ENCODE measurements around the gene PLAU.
A peak's percentile ranks its signal among the peaks of the same experiment; 100 is the strongest.

PLAU gene

DNA sequence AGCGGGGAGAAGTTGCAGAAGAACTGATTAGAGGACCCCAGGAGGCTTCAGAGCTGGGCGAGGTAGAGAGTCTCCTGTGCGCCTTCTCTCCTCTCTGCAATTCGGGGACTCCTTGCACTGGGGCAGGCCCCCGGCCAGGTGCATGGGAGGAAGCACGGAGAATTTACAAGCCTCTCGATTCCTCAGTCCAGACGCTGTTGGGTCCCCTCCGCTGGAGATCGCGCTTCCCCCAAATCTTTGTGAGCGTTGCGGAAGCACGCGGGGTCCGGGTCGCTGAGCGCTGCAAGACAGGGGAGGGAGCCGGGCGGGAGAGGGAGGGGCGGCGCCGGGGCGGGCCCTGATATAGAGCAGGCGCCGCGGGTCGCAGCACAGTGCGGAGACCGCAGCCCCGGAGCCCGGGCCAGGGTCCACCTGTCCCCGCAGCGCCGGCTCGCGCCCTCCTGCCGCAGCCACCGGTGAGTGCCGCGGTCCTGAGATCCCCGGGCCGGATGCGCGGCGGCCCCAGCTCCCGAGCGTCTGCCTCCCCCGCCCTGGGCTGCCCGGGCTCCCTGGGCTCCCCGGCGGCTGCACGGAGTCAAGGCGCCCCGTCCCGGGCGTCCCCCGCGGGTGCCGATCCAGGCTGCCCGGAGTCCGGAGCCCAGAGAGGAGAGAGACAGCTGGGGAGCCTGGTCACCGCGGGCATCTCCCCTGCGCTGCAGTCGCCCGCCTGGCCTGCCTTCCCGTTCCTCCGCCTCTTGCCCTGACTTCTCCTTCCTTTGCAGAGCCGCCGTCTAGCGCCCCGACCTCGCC lies at the start of gene PLAU:
TSS of gene PLAU (plus strand) at position 369 of the 789 bp plus-strand sequence. CDS start 424 bp downstream, outside the sequence.
- DNase-seq (ENCODE audit: low spot score) = no peak

DNA sequence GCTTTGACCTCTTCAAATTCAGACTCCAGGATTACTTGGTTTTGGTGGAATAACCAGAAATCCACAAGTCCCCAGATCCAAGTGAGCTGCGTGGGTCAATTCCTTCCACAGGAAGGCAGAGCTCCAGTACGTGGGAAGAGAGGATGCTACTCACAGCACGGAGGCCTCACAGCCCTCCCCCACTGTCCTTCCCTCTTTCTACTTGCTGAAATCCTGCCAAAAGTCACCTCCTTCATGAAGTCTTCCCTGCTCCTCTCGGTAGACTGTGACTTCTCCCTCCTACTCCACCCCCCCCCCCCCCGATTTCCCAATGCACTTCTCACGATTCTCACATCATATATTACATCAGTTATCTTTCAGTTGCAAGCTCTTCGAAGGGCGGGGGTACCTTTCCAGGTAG lies 48.9 kb upstream of the PLAU start:
- no peak for DNase-seq (ENCODE audit: low spot score)

DNA sequence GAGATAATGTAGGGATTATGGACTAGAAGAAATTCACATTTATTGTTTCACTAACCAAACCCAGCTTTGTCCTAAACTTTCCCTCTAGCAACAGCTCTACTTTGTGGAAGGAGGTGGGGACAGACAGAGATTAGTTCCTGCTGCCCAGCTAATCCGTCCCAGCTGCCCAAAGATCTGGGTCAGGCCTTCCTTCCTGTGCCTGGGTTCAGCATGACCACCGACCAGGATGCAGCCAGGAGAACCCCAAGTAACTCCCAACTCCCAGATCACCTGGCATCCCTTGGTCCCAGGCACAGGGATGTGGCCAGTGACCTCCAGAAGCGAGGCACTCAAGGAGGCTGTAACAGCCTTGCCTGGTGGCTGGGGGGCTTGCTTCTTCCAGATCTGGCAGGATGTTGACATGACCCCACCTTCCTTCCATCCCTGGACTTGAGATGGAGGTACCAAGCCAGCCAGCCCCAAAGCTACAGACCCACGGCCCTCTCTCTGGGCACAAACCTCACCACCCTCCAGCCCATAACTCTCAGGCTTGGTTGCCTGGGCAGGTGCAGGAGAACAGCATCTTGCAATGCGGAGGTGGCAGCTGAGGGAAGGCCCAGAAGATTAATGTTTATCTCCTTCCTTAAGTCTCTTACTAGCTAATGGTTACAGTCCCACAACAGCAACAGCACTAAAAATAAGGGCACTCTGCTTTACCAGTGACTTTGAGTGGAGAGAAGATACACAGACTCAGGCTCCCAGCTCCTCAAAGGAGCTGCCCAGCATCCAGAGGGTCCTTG lies 47.7 kb upstream of the PLAU start:
- DNase-seq (ENCODE audit: low spot score) = no peak

DNA sequence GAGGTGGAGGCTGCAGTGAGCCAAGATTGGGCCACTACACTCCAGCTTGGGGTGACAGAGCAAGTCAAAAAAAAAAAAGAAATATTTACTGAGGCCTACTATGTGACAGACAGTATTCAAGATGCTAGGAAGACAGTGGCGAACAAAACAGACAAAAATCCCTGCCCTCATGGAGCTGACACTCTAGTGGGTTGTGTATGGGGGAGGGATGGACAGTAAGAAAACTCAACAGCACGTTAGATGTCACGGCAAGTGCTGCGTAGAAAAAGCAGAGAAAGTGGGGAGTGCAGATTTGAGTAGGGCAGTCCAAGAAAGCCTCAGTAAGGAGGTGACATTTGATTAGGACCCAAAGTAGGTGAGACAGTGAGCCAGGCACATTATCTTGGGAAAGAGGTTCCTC lies 46.7 kb upstream of the PLAU start:
- no peak for DNase-seq (ENCODE audit: low spot score)

DNA sequence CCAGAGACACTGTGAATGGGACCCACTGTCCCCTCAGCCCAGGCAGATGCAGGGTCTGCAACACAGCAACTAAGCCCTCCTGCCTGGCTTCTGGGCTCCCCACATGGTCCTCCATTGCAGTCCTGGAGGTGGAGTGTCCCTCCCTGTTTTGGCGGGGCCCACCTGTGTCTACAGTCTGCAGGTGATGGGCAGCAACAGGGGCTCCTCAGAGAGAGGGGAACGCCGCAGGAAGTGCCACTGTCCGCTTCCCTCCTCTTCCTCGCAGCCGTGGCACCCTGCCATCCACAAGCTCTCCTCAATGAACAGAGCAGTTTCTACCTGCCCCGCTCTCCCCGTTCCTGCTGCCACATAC lies 45.8 kb upstream of the PLAU start:
- no peak for DNase-seq (ENCODE audit: low spot score)

DNA sequence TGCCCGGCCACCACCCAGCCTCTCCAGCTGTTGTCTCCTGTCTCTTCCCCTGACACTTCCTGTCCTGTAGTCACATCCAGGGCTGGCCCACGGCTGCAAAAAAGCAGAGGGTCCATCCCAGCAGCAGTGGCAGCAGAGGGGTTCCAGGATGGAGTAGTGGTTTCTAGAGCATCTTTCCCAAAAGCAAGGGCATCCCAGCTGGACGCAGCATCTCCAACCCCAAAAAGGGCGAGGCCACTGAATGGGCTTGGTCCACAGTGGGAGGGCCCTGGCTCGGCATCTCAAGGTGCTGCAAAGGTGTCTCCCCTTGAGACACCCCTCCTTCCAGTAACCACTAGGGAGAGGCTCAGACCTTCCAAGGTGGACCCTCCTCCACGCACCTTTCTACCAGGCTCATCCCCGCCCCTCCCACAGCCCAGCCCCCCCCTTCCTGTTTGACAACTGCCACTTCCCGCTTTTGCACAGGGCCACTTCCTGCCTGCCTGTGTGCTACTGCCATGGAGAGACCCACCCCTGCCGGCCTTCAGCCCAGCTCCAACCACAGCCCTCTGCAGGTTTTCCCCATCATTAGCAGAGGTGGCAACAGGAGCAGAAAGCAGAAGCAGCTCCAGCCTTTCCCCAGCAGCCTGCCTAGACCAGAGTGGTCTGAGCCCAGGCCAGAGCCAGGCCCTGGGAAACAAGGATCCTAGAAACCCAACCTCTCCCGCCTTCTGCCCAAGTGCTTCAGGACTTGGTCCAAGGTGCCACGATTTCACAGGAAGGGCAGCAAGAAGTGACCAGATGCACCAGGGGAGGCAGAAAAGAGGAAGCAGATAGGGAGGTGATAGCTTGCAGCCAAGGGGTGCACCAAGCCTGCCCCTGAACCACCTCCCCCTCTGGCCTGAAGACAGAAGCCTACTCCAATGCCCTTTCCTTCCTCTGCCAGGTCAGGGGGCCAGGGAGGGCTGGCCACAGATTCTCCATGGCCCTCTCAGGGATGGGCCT lies 45.2 kb upstream of the PLAU start:
- DNase-seq (ENCODE audit: low spot score) = no peak

DNA sequence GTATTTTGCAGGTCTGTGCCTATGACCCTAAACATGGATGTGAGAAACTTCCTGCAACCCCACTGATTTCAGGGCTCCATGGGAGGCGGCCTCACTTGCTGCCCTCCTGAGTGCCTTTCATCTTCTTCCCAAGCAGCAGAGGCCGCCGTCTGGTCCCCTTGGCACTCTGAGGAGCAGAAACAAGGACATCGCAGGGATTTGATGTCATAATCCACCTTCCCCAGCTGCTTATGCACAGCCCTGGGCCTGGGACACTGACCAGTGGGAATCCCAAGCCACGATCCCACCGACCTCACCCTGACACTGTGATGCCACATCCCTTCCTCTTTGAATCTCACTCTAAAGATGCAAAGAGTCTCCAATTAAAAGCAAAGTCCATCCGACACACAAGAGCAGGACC lies 44.3 kb upstream of the PLAU start:
- DNase-seq (ENCODE audit: low spot score) = no peak

DNA sequence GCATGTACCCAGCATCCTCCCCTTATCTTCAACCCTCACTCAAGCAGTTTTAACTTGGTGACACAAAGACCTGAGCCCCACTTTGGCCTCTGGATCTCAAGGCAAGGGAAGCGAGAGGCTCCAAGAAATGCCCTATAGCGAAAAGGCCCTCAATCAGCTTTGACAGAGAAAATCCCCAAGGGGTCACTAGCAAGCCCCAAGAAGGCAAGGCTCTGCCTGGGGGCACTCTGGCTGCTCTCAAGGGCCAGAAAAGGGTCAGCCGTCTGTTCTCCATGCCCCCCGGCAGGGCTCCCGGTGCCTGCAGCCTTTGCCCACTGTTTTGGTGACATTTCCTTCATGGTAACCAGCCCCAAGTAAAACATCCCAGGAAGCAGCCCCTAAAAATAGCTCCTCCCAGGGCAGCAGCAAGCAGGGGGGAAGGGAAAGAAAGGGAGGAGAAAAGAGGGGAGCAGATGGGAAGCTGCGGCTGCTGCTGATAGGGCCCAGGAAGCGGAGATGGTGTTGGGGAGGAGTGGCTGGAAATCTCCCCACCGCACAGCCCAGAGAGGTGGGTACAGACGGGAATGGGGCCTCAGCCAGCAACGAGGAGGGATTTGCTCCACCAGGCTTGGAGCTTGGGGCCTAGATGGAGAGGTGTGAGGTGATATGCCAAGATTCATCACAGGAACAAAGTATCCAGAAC lies 43.7 kb upstream of the PLAU start:
- no peak for DNase-seq (ENCODE audit: low spot score)

DNA sequence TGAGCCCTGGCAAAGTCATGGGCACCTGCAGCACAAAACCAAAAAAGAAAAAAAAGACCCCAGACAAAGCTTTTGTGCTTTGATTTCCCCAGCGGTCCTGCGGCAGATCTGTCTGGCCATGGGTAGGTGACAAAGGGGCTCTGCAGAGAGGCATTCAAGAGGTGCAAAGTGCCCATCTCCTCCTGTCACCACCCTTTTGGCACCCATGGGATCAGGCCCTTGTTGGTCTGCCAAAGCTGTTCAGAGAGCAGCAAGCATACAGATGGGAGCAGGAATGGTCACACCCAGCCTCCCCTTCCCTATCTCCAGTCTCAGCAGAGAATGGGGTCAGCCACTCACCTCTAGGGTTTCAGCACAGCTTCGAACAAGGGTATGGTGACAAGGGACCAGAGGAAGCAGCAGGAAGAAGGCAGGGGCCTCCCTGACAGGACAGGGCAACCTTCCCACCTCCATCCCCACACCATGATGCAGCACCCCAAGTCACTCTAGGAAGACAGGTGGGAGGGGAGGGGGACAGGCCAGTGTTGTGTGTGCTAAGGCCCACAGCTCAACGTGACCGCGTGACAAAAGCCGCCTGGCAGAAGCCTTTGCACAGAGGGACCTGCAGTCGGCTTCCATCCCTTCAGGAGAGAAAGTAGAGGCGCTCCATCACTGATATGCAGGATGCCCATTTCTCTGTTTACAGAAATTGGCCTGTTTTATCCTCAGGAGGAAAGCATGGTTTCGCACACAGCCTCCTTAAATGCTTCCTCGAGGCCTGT lies 42.9 kb upstream of the PLAU start:
- DNase-seq (ENCODE audit: low spot score) = no peak

DNA sequence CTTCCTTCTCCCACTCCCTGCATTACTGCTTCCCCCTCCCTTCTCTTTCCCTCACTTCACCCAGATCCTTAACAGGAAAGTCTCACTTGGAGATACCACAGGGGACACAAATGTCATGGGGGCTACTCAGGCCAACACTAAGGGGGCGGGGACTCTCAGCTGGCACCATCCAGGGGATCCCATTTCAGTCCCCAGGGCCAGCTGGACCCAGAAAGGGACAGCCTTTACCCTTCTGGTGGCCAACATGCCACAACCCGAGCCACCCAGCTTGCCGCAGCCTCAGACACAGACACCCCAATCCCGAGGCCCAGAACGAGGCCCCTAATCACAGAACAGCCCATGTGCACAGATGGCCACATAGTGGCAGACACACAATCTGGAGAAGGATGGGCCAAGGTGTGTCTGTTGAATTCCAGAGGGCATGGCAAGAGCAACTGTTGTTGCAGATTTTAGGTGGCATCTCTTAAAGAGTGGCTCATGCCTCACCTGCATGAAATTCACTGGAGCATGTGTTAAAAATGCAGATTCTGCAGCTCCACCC lies 42.2 kb upstream of the PLAU start:
- DNase-seq (ENCODE audit: low spot score) = no peak

DNA sequence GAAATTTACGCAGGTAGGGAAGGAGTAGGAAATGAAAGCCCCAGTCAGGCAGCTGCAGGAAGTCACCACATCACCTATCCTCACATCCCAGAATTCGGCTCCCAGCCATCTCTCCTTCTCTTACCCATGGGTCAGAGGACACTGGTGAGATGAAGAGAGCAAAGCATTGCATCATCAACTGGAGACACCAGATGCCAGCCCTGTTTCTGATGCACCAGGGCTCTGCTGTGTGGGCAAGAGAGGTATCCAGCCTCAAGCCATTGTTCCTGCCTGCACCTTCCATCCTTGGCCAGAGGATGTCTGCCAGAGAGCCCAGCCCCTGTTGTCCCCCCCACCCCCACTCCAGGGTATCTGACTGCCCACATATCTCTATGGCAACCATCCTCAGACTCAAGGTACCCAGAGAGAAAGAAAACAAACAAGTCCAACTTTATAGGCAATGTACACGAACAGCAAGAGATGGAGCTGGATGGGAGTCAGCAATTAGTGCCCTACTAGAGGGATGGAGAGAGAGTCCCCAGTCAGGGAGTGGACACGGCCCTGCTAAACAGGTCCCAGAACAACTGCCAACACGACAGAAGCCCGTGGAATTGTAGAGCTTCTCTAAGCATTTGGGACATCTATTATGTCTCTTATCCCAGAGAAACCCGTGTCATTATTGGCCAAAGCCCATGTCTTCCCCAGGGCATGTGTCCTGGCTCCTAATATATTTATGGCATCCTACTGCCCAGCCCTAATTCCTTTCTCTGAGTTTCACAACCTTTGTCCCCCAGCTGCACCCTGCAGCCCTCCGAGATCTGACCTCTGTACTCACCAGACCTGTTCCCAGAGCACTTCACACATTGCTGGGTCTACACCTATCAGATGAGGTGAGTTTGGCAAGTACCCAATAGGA lies 39.4 kb upstream of the PLAU start:
- DNase-seq (ENCODE audit: low spot score) = no peak

DNA sequence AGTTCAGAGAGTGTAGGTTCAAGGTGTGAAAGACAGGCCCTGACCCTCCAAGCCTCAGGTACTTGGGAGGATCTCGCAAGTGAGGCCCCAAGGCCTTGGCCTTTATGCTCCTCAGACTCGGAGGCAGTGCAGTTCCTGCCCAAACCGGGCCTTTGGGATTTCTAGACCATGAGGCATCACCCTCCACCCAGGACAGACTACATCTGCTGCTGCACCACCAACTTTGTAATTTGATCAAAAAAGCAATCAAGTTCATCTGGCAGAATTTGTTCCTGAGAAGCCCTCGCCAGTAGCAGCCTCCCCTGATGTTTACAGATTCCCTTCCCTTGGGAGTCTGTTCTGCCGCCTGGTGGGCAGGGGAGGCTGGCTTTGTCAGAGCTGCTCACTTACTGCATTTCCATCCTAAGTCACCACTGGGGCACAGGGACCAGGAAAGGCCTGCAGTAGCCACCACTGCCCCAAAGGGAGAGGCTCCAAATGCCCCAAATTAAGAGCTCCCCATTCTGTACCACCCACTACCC lies 38.7 kb upstream of the PLAU start:
- no peak for DNase-seq (ENCODE audit: low spot score)

DNA sequence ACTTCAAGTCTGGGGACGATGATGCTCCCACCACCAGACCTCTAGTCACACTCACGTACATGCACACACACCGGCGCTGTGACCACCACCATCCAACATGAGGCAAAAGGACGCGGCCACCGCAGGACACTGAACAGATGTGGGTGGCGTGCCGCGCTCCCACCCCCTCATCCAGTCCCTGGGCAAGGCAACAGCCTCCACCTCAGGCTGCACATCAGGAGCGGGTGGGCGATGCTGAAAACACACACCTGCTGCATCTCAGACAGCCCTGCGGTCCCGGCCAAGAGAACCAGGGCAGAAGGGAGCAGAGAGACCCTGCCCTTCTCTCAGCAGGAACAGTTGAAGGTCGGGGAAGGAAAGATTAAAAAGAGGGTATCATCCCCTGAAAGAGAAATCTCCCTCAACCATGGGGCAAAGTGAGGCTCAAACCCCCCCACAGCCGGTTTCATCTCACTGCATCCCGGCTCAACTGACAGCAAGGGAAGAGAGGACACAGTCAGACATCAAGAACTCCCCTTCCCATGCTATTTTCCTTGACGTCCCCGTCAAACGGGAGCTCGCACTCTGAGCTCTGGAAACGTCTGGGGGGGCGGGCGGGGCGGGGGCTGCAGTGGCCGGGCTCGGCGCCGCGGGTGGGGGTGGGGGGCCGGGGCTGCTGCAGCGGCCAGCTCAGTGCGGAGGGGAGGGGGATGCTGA lies 37.6 kb upstream of the PLAU start:
- no peak for DNase-seq (ENCODE audit: low spot score)

DNA sequence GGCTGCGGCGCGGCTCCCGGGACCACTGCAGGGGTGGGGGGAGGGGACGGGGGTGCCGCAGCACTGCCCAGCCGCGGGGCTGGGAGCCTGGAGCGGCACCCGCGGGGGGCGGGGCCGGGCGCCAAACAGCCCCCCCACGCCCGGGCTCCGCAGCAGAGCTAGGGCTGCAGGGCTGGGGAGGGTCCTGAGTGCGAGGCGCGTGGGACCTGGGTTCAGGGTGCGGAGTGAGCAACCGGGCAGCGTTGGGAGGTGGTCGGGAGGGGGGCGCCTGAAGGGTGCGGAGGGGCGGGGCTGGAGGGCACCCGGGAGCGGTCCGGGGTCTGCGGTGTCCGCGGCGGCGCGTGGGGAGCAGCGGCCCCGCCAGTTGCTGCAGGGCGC lies 37.1 kb upstream of the PLAU start:
- DNase-seq (ENCODE audit: low spot score) = no peak

DNA sequence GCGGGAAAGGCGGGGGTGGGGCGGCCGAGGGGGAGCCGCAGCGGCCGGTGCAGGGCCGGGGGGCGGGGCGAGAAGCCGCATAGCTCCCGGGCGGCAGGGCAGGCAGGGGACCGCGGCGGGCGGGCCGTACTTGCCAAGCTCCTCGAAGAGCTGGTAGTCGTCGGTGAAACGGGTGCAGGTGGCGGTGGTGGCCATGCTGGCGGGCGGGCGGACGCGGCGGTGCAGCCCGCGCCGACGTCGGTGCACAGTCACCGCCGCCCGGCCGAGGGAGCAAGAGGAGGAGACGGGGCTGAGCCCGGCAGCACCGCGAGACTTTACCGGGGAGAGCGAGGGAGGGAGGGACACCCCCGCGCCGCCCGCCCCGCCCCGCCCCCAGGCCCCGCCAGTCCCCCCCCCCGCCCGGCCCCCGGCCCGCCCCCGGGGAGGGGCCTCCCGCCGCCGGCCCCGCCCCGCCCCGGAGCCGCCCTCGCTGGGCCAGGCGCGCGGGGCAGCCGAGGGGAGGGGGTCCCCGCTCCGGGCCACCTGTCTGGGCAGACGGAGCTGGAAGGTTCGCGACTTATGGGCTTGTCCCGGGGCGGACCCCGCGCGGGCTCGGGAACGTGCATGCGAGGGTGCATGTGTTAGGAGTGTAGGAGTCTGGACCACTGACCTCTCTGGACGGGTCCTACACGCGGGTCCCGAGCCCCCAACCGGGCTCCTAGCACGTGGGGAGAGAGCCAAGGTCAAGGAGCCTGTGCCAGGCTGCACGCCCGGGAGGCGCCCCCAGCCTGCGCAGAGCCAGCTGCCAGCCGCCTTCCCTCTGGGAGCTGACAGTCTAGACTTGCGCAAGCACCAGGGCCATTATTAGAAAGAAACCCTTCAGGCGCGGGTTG lies 36.4 kb upstream of the PLAU start, which contains the start of gene CAMK2G:
TSS of gene CAMK2G (minus strand) at position 289 of the 872 bp plus-strand sequence. CDS start at position 195, 94 bp downstream.
- DNase-seq (ENCODE audit: low spot score) = peak; percentile 51

DNA sequence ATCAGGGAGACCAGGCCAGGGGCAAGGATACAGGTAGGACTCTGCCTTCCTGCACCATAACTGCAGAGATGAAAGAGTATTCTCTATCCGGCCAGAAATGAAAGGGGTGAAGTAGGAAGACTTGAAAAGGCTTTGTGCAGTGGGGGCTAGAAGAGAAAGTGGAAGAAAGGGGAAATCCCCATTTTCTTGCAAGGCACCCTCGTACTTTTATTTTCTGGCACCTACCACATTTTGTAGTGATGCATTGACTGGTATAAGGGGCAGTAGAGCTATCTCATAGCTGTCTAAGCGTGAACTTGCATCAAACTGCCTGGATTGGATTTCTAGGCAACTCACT lies 35.8 kb upstream of the PLAU start:
- DNase-seq (ENCODE audit: low spot score) = peak; percentile 29

DNA sequence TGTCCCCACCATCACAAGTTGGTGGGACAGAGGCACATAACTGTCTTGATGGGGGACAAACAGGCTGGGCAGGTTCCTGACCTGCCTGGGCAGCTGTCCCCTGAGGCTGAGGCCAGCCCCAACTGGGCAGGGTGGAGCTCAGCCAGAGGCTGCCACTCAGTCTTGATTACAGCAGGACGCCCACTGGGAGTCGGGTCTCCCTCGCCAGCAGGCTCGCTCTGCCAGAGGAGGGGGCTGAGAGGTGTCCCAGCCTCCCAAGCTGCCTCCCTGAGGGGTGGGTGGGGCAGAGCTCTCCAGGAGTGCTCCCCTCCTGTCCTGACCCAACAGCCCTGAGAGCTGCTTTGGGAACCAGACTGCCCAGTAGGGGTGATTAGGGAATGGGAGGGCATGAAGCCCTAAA lies 34.8 kb upstream of the PLAU start:
- no peak for DNase-seq (ENCODE audit: low spot score)

DNA sequence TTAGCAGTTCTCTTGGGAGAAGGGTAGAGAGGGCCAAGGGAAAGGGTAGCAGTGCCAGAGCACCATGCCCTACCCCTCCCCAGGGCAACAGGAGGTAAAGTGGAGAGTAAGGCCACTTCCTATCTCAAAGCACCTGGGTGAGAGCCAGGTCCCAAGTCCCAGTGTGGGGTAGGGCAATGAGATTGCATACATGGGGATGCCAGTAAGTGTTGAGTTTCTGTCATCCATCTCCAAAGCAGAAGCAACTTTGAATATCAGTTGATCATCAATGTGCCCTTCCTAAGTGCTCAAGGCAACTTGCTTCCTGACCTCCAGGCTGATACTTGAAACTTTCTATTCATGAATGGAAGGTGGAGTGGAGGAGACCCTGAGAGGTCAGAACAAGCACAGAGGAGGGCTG lies 34.4 kb upstream of the PLAU start:
- no peak for DNase-seq (ENCODE audit: low spot score)
